GM18951 (cell line): Measurements from ENCODE around the gene DDRGK1.

Experiments
- POLR2A ChIP-seq: IDR thresholded peaks from 4 replicates; pipeline ENCODE4 v1.6.1; 2011; ENCODE audit warnings: mild to moderate bottlenecking; ENCODE audit not compliant: insufficient read length, insufficient read depth; ENCODE audit errors: extremely low read depth
- in situ Hi-C: fragments of 300-500 bp; cut with MboI; formaldehyde crosslinking; loops from one replicate; pipeline ENCODE4 v1.12.0; 2022; ENCODE audit warnings: low sequenced_read_pairs, mixed read lengths, inconsistent platforms; ENCODE audit not compliant: unreplicated experiment

The DDRGK1 gene

GRCh38 chr20:3174442-3175261, 29.8 kb downstream of the DDRGK1 start:
- in situ Hi-C loops = no loop called here
- TF ChIP-seq POLR2A = no peak

- no peak for TF ChIP-seq POLR2A
- in situ Hi-C loops = no loop called here
Observed at GRCh38 chr20:3173610-3174441, 30.7 kb downstream of the DDRGK1 start.

- in situ Hi-C loops = no loop called here
- peak; percentile 31 for TF ChIP-seq POLR2A
Observed at GRCh38 chr20:3172933-3173609, 31.4 kb downstream of the DDRGK1 start, which contains the start of gene LZTS3. Gene LZTS3 (minus strand): TSS chr20:3173549. CDS start chr20:3167163, 6,386 bp downstream.

GRCh38 chr20:3172126-3172932, 32.2 kb downstream of the DDRGK1 start:
- no peak for TF ChIP-seq POLR2A
- in situ Hi-C loops = no loop called here

- no peak for TF ChIP-seq POLR2A
- in situ Hi-C loops = no loop called here
Observed at GRCh38 chr20:3171391-3172125, 32.9 kb downstream of the DDRGK1 start.

GRCh38 chr20:3168829-3169590, 35.5 kb downstream of the DDRGK1 start:
- no peak for TF ChIP-seq POLR2A
- in situ Hi-C loops = no loop called here

- in situ Hi-C loops = no loop called here
- TF ChIP-seq POLR2A = no peak
Observed at GRCh38 chr20:3168079-3168828, 36.2 kb downstream of the DDRGK1 start.

- no peak for TF ChIP-seq POLR2A
- in situ Hi-C loops = no loop called here
Observed at GRCh38 chr20:3167738-3168078, 36.8 kb downstream of the DDRGK1 start.

- in situ Hi-C loops = no loop called here
- TF ChIP-seq POLR2A = no peak
Observed at GRCh38 chr20:3166913-3167342, 37.6 kb downstream of the DDRGK1 start.

GRCh38 chr20:3166338-3166912, 38.1 kb downstream of the DDRGK1 start:
- no peak for TF ChIP-seq POLR2A
- in situ Hi-C loops = no loop called here
